ENCODE measurements around the gene CEP192. TPM values are rescaled to one million over a fixed set of nuclear protein-coding genes. Genes with fewer than 3 reads are reported as not detected.
A peak's percentile ranks its signal among the peaks of the same experiment; 100 is the strongest.

The CEP192 gene
- total RNA-seq: 14.7 to 22.9 TPM (median 16.8 TPM) in 3 replicates
- long read RNA-seq, full-length matches to known transcripts: 1 of 4 reads
- long read RNA-seq, partial matches to known transcripts: 1 of 4 reads
- long read RNA-seq, other reads (novel, unspliced or antisense): 2 of 4 reads

GRCh38 chr18:12990967-12991820, at the start of gene CEP192:
Gene CEP192, plus strand, starts transcription at chr18:12991362. Its CDS starts 8,063 bp downstream, at chr18:12999425.
- no peaks in the 10 kb centered on the region for H3K9me3 Mint-ChIP-seq (ENCODE audit: low read depth)
- peak within 1 kb of the TSS; percentile 97 for H3K4me3 Mint-ChIP-seq (ENCODE audit: unreplicated experiment)
- peak; percentile 99 for DNase-seq (ENCODE audit: low spot score)
- peak; percentile 59 for TF ChIP-seq CTCF (IDR thresholded peaks at IDR 0.05)
- peak within 1 kb of the TSS; percentile 98 for H3K27ac Mint-ChIP-seq (ENCODE audit: unreplicated experiment)
- H3K4me1 Mint-ChIP-seq (ENCODE audit: low read depth): peaks cover 12% of the 10 kb centered on the region
- no peaks in the 10 kb centered on the region for H3K36me3 Mint-ChIP-seq (ENCODE audit: low read depth)
- no peaks in the 10 kb centered on the region for H3K27me3 Mint-ChIP-seq (ENCODE audit: low read depth)

- Mint-ChIP-seq H3K27me3 (ENCODE audit: low read depth) (no peaks in the 10 kb centered on the region), H3K4me1 (ENCODE audit: low read depth) (peaks cover 29% of the 10 kb centered on the region), H3K4me3 (ENCODE audit: unreplicated experiment) (no peak overlapping the region), H3K9me3 (ENCODE audit: low read depth) (no peaks in the 10 kb centered on the region), H3K27ac (ENCODE audit: unreplicated experiment) (no peak overlapping the region), H3K36me3 (ENCODE audit: low read depth) (no peaks in the 10 kb centered on the region)
- TF ChIP-seq CTCF (IDR thresholded peaks at IDR 0.05): no peak
- no peak for DNase-seq (ENCODE audit: low spot score)
Measured at GRCh38 chr18:12943215-12943614, 47.9 kb upstream of the CEP192 start.

- H3K9me3 Mint-ChIP-seq (ENCODE audit: low read depth): no peaks in the 10 kb centered on the region
- peaks cover 36% of the 10 kb centered on the region for H3K4me1 Mint-ChIP-seq (ENCODE audit: low read depth)
- H3K36me3 Mint-ChIP-seq (ENCODE audit: low read depth): no peaks in the 10 kb centered on the region
- no peak for TF ChIP-seq CTCF (IDR thresholded peaks at IDR 0.05)
- H3K27me3 Mint-ChIP-seq (ENCODE audit: low read depth): no peaks in the 10 kb centered on the region
- peak overlapping the region; percentile 93 for H3K27ac Mint-ChIP-seq (ENCODE audit: unreplicated experiment)
- H3K4me3 Mint-ChIP-seq (ENCODE audit: unreplicated experiment): no peak overlapping the region
- DNase-seq (ENCODE audit: low spot score): no peak
Measured at GRCh38 chr18:12944709-12945108, 46.5 kb upstream of the CEP192 start.

- no peaks in the 10 kb centered on the region for H3K36me3 Mint-ChIP-seq (ENCODE audit: low read depth)
- TF ChIP-seq CTCF (IDR thresholded peaks at IDR 0.05): peak; percentile 47
- peak overlapping the region; percentile 100 for H3K27ac Mint-ChIP-seq (ENCODE audit: unreplicated experiment)
- peaks cover 51% of the 10 kb centered on the region for H3K4me1 Mint-ChIP-seq (ENCODE audit: low read depth)
- no peaks in the 10 kb centered on the region for H3K9me3 Mint-ChIP-seq (ENCODE audit: low read depth)
- DNase-seq (ENCODE audit: low spot score): no peak
- H3K27me3 Mint-ChIP-seq (ENCODE audit: low read depth): no peaks in the 10 kb centered on the region
- H3K4me3 Mint-ChIP-seq (ENCODE audit: unreplicated experiment): peak overlapping the region; percentile 96
Measured at GRCh38 chr18:12946549-12947284, 44.4 kb upstream of the CEP192 start.

All from chondrocyte (in vitro differentiated cells).